H54 (cell line): ENCODE data around the gene SFN.
"Not testable (repeated sequence)": the region's sequence is repeated elsewhere in the genome, so short reads cannot be mapped to it uniquely, and the experiment has no call there.

Experiments used
- DNase-seq: peaks from one replicate; pipeline ENCODE4 v3.0.0; 2011; ENCODE audit warnings: low spot score, mixed read lengths; ENCODE audit not compliant: insufficient read length
- FAIRE-seq: peaks from 3 replicates; lab custom pipeline; 2011; peaks lifted over from hg19 to GRCh38; lab: Jason Lieb, UNC
- POLR2A ChIP-seq: IDR thresholded peaks from 2 replicates; pipeline ENCODE4 v1.6.1; 2011; ENCODE audit warnings: low read depth, mild to moderate bottlenecking, low read length

The SFN gene

GRCh38 chr1:26831546-26832248, 31.3 kb upstream of the SFN start:
- TF ChIP-seq POLR2A, result no peak
- no peak for FAIRE-seq
- DNase-seq, result no peak

GRCh38 chr1:26832249-26832960, 30.5 kb upstream of the SFN start:
- no peak for DNase-seq
- no peak for FAIRE-seq
- TF ChIP-seq POLR2A, result no peak

- DNase-seq, result no peak
- FAIRE-seq, result no peak
- no peak for TF ChIP-seq POLR2A
Observed at GRCh38 chr1:26833432-26834405, 29.2 kb upstream of the SFN start.

GRCh38 chr1:26837665-26838064, 25.3 kb upstream of the SFN start:
- DNase-seq, FAIRE-seq: not testable (repeated sequence)

- FAIRE-seq (no peak), DNase-seq (no peak)
- TF ChIP-seq POLR2A, result no peak
Observed at GRCh38 chr1:26838474-26839338, 24.2 kb upstream of the SFN start.

GRCh38 chr1:26839339-26839722, 23.6 kb upstream of the SFN start:
- DNase-seq (no peak), FAIRE-seq (no peak)
- no peak for TF ChIP-seq POLR2A

GRCh38 chr1:26839779-26840178, 23.2 kb upstream of the SFN start:
- FAIRE-seq (no peak), DNase-seq (no peak)
- TF ChIP-seq POLR2A, result no peak

- no peak for DNase-seq
- TF ChIP-seq POLR2A, result no peak
- FAIRE-seq, result no peak
Observed at GRCh38 chr1:26844424-26845196, 18.3 kb upstream of the SFN start.

GRCh38 chr1:26847826-26848225, 15.1 kb upstream of the SFN start:
- DNase-seq, FAIRE-seq: not testable (repeated sequence)

GRCh38 chr1:26848499-26848898, 14.4 kb upstream of the SFN start:
- FAIRE-seq, result no peak

GRCh38 chr1:26848941-26849774, 13.8 kb upstream of the SFN start:
- peak; percentile 93 for FAIRE-seq
- DNase-seq, result peak; percentile 73
- TF ChIP-seq POLR2A, result no peak

More at GRCh38 chr1:26848499-26848898, 14.4 kb upstream of the SFN start:
- DNase-seq, result no peak
- TF ChIP-seq POLR2A, result no peak
